ENCODE data around the gene RAD1.

Gene RAD1

DNA sequence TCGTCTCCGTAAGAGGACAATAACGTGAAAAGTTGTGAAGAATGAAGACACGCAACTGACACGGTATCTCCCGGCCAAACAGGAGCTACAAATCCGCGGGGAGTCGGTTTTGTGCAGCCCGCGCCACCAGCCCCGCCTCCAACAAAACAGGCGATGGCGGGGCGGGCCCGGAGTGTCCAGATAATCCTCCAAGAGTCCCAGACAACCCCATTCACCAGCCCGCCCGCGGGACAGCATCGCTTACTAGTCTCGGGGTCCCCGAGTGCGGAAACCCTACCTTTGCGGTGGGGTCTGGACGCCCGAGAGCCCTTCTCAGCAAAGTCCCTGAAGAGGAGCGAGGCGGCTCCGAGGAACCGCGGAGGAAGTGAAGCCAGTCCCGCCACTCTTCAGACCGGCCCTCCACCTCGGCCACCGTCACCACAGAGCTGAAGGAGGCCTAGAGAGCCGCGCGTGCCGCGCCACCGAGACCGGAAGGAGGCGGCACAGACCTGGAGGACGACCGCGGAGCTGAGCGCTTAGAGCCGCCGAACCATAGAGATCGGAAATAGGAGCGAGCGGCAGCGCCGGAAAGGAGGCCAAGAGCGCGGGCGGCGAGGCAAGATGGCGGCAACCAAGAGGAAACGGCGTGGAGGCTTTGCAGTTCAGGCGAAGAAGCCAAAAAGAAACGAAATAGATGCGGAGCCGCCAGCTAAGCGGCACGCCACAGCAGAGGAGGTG lies at the start of gene RAD1, which contains the start of gene BRIX1:
Gene RAD1 (minus strand): TSS at position 366 of the 717 bp plus-strand sequence. CDS start 612 bp downstream, outside the sequence.
Gene BRIX1 (plus strand): TSS at position 573 of the 717 bp plus-strand sequence. CDS start 28 bp downstream, at position 601.
- Histone ChIP-seq H3K27ac (peak within 1 kb of the TSS; percentile 64 to 96 (median 90)), H3K4me2 (peak within 1 kb of the TSS; percentile 83 to 99 (median 90)), H3K9ac (peak within 1 kb of the TSS; percentile 87 to 98 (median 92)), H3K9me3 (replicated peaks in 1 of 11) (no peaks in the 10 kb centered on the region), H4K20me1 (peaks cover 0 to 48% (median 23%) of the 10 kb centered on the region in 11 experiments; a peak in 15 of 22 replicates), H3K36me3 (peaks cover 31 to 60% (median 55%) of the 10 kb centered on the region in 11 experiments), H3K4me3 (peak within 1 kb of the TSS; percentile 84 to 100 (median 92)), H3K27me3 (no peaks in the 10 kb centered on the region), H3K4me1 (peaks cover 24 to 40% (median 32%) of the 10 kb centered on the region in 10 experiments)
- TF ChIP-seq Cebpa-rat (IDR thresholded peaks at IDR 0.05), result no peak

GRCh38 chr5:34959323-34959722 lies 44.0 kb upstream of the RAD1 start:
- H3K9me3 ChIP-seq (replicated peaks in 1 of 11), result 0 out of 22 replicates have a peak, but pooled peaks cover 0 to 3% (median 0%) of the 10 kb centered on the region in 11 experiments
- H3K4me3 ChIP-seq, result no peak overlapping the region
- H3K27me3 ChIP-seq, result no peaks in the 10 kb centered on the region
- H4K20me1 ChIP-seq, result no peaks in the 10 kb centered on the region
- peaks cover 11 to 39% (median 18%) of the 10 kb centered on the region in 11 experiments; a peak in 21 of 22 replicates for H3K36me3 ChIP-seq
- no peak overlapping the region for H3K27ac ChIP-seq
- H3K4me2 ChIP-seq, result no peak overlapping the region
- no peaks in the 10 kb centered on the region for H3K4me1 ChIP-seq
- no peak for TF ChIP-seq Cebpa-rat (IDR thresholded peaks at IDR 0.05)
- no peak overlapping the region for H3K9ac ChIP-seq

GRCh38 chr5:34957857-34958690 lies 42.8 kb upstream of the RAD1 start:
- H3K27ac ChIP-seq, result no peak overlapping the region
- H3K36me3 ChIP-seq, result peaks cover 22 to 51% (median 29%) of the 10 kb centered on the region in 11 experiments
- no peak overlapping the region for H3K4me2 ChIP-seq
- TF ChIP-seq Cebpa-rat (IDR thresholded peaks at IDR 0.05), result no peak
- H3K9ac ChIP-seq, result no peak overlapping the region
- H3K27me3 ChIP-seq, result no peaks in the 10 kb centered on the region
- no peaks in the 10 kb centered on the region for H3K9me3 ChIP-seq (replicated peaks in 1 of 11)
- H3K4me1 ChIP-seq, result no peaks in the 10 kb centered on the region
- H4K20me1 ChIP-seq, result no peaks in the 10 kb centered on the region
- H3K4me3 ChIP-seq, result no peak overlapping the region

- no peak for TF ChIP-seq Cebpa-rat (IDR thresholded peaks at IDR 0.05)
- Histone ChIP-seq H3K36me3 (peaks cover 30 to 59% (median 37%) of the 10 kb centered on the region in 11 experiments), H3K4me2 (no peak overlapping the region), H3K4me1 (no peaks in the 10 kb centered on the region), H3K9me3 (replicated peaks in 1 of 11) (no peaks in the 10 kb centered on the region), H3K27ac (no peak overlapping the region), H3K9ac (no peak overlapping the region), H3K27me3 (no peaks in the 10 kb centered on the region), H3K4me3 (no peak overlapping the region), H4K20me1 (no peaks in the 10 kb centered on the region)
Observed at GRCh38 chr5:34957321-34957720, 42.0 kb upstream of the RAD1 start.

DNA sequence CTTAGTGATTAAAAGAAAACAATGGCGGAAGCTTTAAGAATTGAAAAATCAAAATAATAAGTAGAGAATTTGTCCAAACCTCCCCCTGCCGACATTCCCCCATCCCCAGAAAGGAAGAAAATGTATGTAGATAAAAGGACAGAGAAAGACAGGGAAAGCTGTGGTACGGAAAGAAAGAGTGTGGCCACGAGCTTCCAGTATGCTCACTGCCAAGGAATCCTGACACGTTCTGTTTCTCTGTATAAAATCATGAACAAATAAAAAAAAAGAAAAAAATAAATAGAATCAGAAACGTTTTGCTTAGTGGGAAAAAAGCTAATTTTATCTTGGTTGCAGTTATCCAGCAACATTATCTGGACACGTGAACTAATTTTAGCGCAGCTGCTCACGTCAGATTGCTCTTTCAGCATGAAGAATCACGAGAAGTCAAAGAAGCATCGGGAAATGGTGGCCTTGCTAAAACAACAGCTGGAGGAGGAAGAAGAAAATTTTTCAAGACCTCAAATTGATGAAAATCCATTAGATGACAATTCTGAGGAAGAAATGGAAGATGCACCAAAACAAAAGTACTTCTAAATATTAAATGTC lies 29.2 kb upstream of the RAD1 start:
- Histone ChIP-seq H3K36me3 (peaks cover 82 to 97% (median 90%) of the 10 kb centered on the region in 11 experiments), H3K4me1 (no peaks in the 10 kb centered on the region), H3K4me3 (no peak overlapping the region), H4K20me1 (no peaks in the 10 kb centered on the region), H3K9ac (no peak overlapping the region), H3K4me2 (no peak overlapping the region), H3K27me3 (no peaks in the 10 kb centered on the region), H3K9me3 (replicated peaks in 1 of 11) (no peaks in the 10 kb centered on the region), H3K27ac (no peak overlapping the region)
- TF ChIP-seq Cebpa-rat (IDR thresholded peaks at IDR 0.05), result no peak

DNA sequence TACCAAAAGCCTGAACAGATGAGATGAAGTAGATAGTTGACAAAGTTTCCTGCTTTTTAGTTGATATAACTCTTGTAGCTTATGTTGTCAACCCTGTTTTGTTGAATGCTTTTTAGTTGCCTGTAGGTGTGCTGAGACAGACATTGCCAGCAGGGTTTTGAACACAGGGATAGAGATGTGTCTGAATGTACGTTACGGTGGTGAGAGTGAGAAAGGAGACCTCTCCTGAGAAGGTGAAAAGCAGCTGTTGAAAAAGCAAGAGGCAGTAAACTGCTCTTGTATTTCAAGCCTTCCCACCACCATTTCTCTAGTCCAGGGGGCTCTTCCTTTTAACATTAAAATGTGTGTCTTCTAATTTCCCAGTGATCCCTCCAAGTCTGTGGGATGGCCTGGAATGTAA lies 28.7 kb upstream of the RAD1 start:
- Histone ChIP-seq H3K36me3 (peaks cover 79 to 97% (median 90%) of the 10 kb centered on the region in 11 experiments), H3K27me3 (no peaks in the 10 kb centered on the region), H3K4me1 (no peaks in the 10 kb centered on the region), H4K20me1 (no peaks in the 10 kb centered on the region), H3K4me3 (no peak overlapping the region), H3K9me3 (replicated peaks in 1 of 11) (no peaks in the 10 kb centered on the region), H3K9ac (no peak overlapping the region), H3K4me2 (no peak overlapping the region), H3K27ac (no peak overlapping the region)
- TF ChIP-seq Cebpa-rat (IDR thresholded peaks at IDR 0.05), result no peak

- Histone ChIP-seq H3K4me2 (no peak overlapping the region), H3K27ac (no peak overlapping the region), H4K20me1 (no peaks in the 10 kb centered on the region), H3K9me3 (replicated peaks in 1 of 11) (no peaks in the 10 kb centered on the region), H3K4me3 (no peak overlapping the region), H3K4me1 (no peaks in the 10 kb centered on the region), H3K9ac (no peak overlapping the region), H3K36me3 (peaks cover 87 to 97% (median 93%) of the 10 kb centered on the region in 11 experiments), H3K27me3 (no peaks in the 10 kb centered on the region)
- no peak for TF ChIP-seq Cebpa-rat (IDR thresholded peaks at IDR 0.05)
Observed at GRCh38 chr5:34941936-34942335, 26.6 kb upstream of the RAD1 start.

GRCh38 chr5:34932947-34933346 lies 17.6 kb upstream of the RAD1 start:
- H3K4me3 ChIP-seq, result no peak overlapping the region
- H3K36me3 ChIP-seq, result peaks cover 41 to 64% (median 54%) of the 10 kb centered on the region in 11 experiments
- H3K4me1 ChIP-seq, result peaks cover 21 to 26% (median 24%) of the 10 kb centered on the region in 10 experiments; a peak in 19 of 20 replicates
- TF ChIP-seq Cebpa-rat (IDR thresholded peaks at IDR 0.05), result no peak
- H3K27me3 ChIP-seq, result no peaks in the 10 kb centered on the region
- no peak overlapping the region for H3K4me2 ChIP-seq
- no peaks in the 10 kb centered on the region for H3K9me3 ChIP-seq (replicated peaks in 1 of 11)
- no peak overlapping the region for H3K27ac ChIP-seq
- H3K9ac ChIP-seq, result no peak overlapping the region
- peaks cover 5 to 62% (median 36%) of the 10 kb centered on the region in 11 experiments; a peak in 18 of 22 replicates for H4K20me1 ChIP-seq

GRCh38 chr5:34930870-34931269 lies 15.6 kb upstream of the RAD1 start:
- H3K27ac ChIP-seq, result peak overlapping the region; percentile 78 to 95 (median 87); a peak in 18 of 22 replicates
- peaks cover 24 to 30% (median 28%) of the 10 kb centered on the region in 10 experiments; a peak in 19 of 20 replicates for H3K4me1 ChIP-seq
- peak overlapping the region; percentile 71 to 96 (median 86) for H3K4me2 ChIP-seq
- peaks cover 30 to 64% (median 50%) of the 10 kb centered on the region in 11 experiments for H3K36me3 ChIP-seq
- H4K20me1 ChIP-seq, result peaks cover 9 to 78% (median 42%) of the 10 kb centered on the region in 11 experiments; a peak in 19 of 22 replicates
- H3K27me3 ChIP-seq, result no peaks in the 10 kb centered on the region
- peak overlapping the region; percentile 81 to 95 (median 91) for H3K9ac ChIP-seq
- no peaks in the 10 kb centered on the region for H3K9me3 ChIP-seq (replicated peaks in 1 of 11)
- H3K4me3 ChIP-seq, result peak overlapping the region; percentile 80 to 97 (median 92)
- no peak for TF ChIP-seq Cebpa-rat (IDR thresholded peaks at IDR 0.05)
